Endothelial cell of umbilical vein (primary cell): Measurements from ENCODE around the gene C16orf78. TPM values are rescaled to one million over a fixed set of nuclear protein-coding genes. Genes with fewer than 3 reads are reported as not detected.

Experiments used
- BruUV-seq: library from RNA; stranded (reverse); fragments of 400-500 nt; replicated peaks from 2 replicates; lab custom pipeline; 2021; lab: Mats Ljungman, UMichigan
- CTCF ChIA-PET: fragments of 300-600, 350-600 bp; sonication (Branson Sonifier 250); formaldehyde crosslinking; loops from one replicate; lab custom pipeline; 2021; ENCODE audit warnings: antibody characterized with exemption, inconsistent platforms; lab: Charles Lee
- POLR2A ChIA-PET: fragments of 300-600, 350-600 bp; sonication (Branson Sonifier 250); formaldehyde crosslinking; loops from one replicate; lab custom pipeline; 2021; ENCODE audit warnings: antibody characterized with exemption, inconsistent platforms; lab: Charles Lee
- DNase-seq: peaks from one replicate; pipeline ENCODE4 v3.0.0-alpha.2; 2011; ENCODE audit warnings: low read depth, low spot score
- FAIRE-seq: peaks from 2 replicates; lab custom pipeline; 2011; peaks lifted over from hg19 to GRCh38; lab: Jason Lieb, UNC
- H2AFZ ChIP-seq: 2 replicates; pipeline ENCODE4 v1.6.0; 2012; ENCODE audit warnings: low read depth, low read length, control low read depth, inconsistent platforms
- H3K27ac ChIP-seq: 2 replicates; pipeline ENCODE4 v1.5.1; 2011; ENCODE audit warnings: low read depth, mild to moderate bottlenecking, control low read depth, low read length, moderate library complexity; ENCODE audit not compliant: insufficient read depth
- H3K27me3 ChIP-seq, 2 experiments: 2 replicates each; pipeline versions ENCODE4 v1.6.0 to v1.6.1; 2011; ENCODE audit warnings: low read length in 2 of 2, mixed read lengths in 1 of 2; ENCODE audit not compliant: control insufficient read depth in 2 of 2, insufficient read depth in 2 of 2
- H3K36me3 ChIP-seq, 2 experiments: 2 replicates in 1 of 2; 3 replicates in 1 of 2; pipeline ENCODE4 v1.5.1; 2011; ENCODE audit warnings: low read length in 2 of 2, mild to moderate bottlenecking in 1 of 2, moderate library complexity in 1 of 2; ENCODE audit not compliant: control insufficient read depth in 2 of 2, insufficient read depth in 2 of 2; ENCODE audit errors: extremely low read depth in 1 of 2
- H3K4me1 ChIP-seq: 3 replicates; pipeline ENCODE4 v1.5.1; 2011; ENCODE audit warnings: mild to moderate bottlenecking, low read length; ENCODE audit not compliant: control insufficient read depth, insufficient read depth; ENCODE audit errors: extremely low read depth
- H3K4me2 ChIP-seq: 2 replicates; pipeline ENCODE4 v1.6.1; 2011; ENCODE audit warnings: low read length, control low read depth, mixed read lengths; ENCODE audit not compliant: insufficient read depth
- H3K4me3 ChIP-seq, 3 experiments: fragments of 200-600 bp in 1 of 3; sonication (generic), shearing (Covaris generic) in 1 of 3; replicated peaks in 1 of 3; 2 replicates each; pipeline ENCODE4 v1.5.1; 2011 to 2016; ENCODE audit warnings: control low read depth in 3 of 3, low read length in 3 of 3, mild to moderate bottlenecking in 2 of 3, inconsistent platforms in 1 of 3, low read depth in 1 of 3, moderate library complexity in 1 of 3; ENCODE audit not compliant: insufficient read depth in 1 of 3
- H3K79me2 ChIP-seq: 2 replicates; pipeline ENCODE4 v1.6.0; 2012; ENCODE audit warnings: low read length, inconsistent platforms; ENCODE audit not compliant: control insufficient read depth, insufficient read depth
- H3K9ac ChIP-seq: replicated peaks from 2 replicates; pipeline ENCODE3; 2011; ENCODE audit warnings: low read length, control low read depth; ENCODE audit not compliant: insufficient read depth; ENCODE audit errors: extremely low read depth
- H3K9me1 ChIP-seq: replicated peaks from 3 replicates; pipeline ENCODE4 v1.6.0; 2011; ENCODE audit warnings: mild to moderate bottlenecking, low read length; ENCODE audit not compliant: control insufficient read depth, insufficient read depth; ENCODE audit errors: extremely low read depth
- H3K9me3 ChIP-seq: replicated peaks from 2 replicates; pipeline ENCODE4 v1.5.1; 2012; ENCODE audit warnings: low read length, inconsistent platforms; ENCODE audit not compliant: control insufficient read depth, insufficient read depth
- H4K20me1 ChIP-seq: replicated peaks from 2 replicates; pipeline ENCODE3; 2011; ENCODE audit warnings: mild to moderate bottlenecking, low read length; ENCODE audit not compliant: control insufficient read depth, insufficient read depth; ENCODE audit errors: extremely low read depth
- CTCF ChIP-seq, 2 donors: IDR thresholded peaks; 1 replicate in 1 of 2; 2 replicates in 1 of 2; pipeline ENCODE4 v1.5.1; 2011; ENCODE audit warnings: low read length in 2 of 2, mild to moderate bottlenecking in 2 of 2, moderate library complexity in 2 of 2, control low read depth in 1 of 2, inconsistent platforms in 1 of 2, low read depth in 1 of 2; ENCODE audit not compliant: insufficient read depth in 1 of 2; ENCODE audit errors: extremely low read depth in 1 of 2
- FOS ChIP-seq: IDR thresholded peaks from 2 replicates; pipeline ENCODE4 v1.6.1; 2011; ENCODE audit warnings: mild to moderate bottlenecking, low read length, moderate library complexity, borderline replicate concordance; ENCODE audit not compliant: insufficient read depth
- GATA2 ChIP-seq: IDR thresholded peaks from 2 replicates; pipeline ENCODE4 v1.7.0; 2011; ENCODE audit warnings: low read depth, mild to moderate bottlenecking, moderate library complexity, mixed read lengths, low read length; ENCODE audit not compliant: insufficient read length, insufficient read depth
- JUN ChIP-seq: IDR thresholded peaks from 2 replicates; pipeline ENCODE4 v1.6.1; 2011; ENCODE audit warnings: borderline replicate concordance, low read depth; ENCODE audit not compliant: insufficient read length, insufficient read depth
- MYC ChIP-seq: IDR thresholded peaks from one replicate; pipeline ENCODE4 v1.6.1; 2011; ENCODE audit warnings: mild to moderate bottlenecking, low read depth, low read length
- POLR2A ChIP-seq: IDR thresholded peaks from 2 replicates; pipeline ENCODE4 v1.6.1; 2012; ENCODE audit warnings: low read depth, mild to moderate bottlenecking, control low read depth, low read length
- dilution Hi-C: fragments of 300-500 bp; cut with MboI; formaldehyde crosslinking; loops from one replicate; pipeline ENCODE4 v1.15.0; 2019; ENCODE audit warnings: low sequenced_read_pairs; ENCODE audit not compliant: extremely low pct_ligation_motif_present
- intact Hi-C: fragments of 100-400 bp; cut with micrococcal nuclease; formaldehyde crosslinking; loops from one replicate; pipeline ENCODE4 v1.10.0; 2022
- polyA plus RNA-seq, 4 experiments: library from polyadenylated mRNA; depleted of rRNA in 3 of 4; stranded (reverse) in 3 of 4; unstranded in 1 of 4; fragments of >200 nt; gene quantifications; 2 replicates each; pipeline versions ENCODE4 v1.2.1 to v1.2.3, GENCODE V29; 2011 to 2012; ENCODE audit warnings: missing spikeins in 1 of 4
- total RNA-seq: library from RNA; stranded (reverse); gene quantifications from 2 replicates; pipeline ENCODE4 v1.2.3, GENCODE V29; 2021
- TF ChIP-seq, protein P1 (sequence below): IDR thresholded peaks from 2 replicates; pipeline ENCODE4 v1.6.1; 2011; ENCODE audit not compliant: insufficient read depth, insufficient read length

The C16orf78 gene
- total and polyA plus RNA-seq, 2 donors (not counting 3 experiments of a cell fraction or from before 2014, with no cell fraction given): not detected

DNA sequence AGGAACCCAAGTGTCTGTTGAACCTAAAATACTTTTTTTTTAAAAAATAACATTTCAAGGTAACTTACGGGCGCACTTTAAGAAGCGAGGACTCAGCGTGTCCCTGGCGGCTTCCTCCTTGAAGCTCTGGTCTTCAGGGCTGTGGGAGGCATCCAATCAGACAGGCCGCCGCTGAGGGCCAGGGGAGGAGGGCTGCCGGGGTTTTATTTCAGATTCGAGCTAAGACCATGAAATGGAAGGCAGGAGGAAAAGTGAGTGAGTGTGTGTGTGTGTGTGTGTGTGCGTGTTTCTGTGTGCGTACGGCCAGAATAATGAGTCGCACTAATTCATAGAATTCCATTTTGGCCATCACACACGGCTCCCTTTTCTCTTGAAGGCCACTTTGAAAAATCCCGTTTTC is 41.1 kb downstream of the C16orf78 start:
- no peak for TF ChIP-seq GATA2
- TF ChIP-seq, protein P1, sequence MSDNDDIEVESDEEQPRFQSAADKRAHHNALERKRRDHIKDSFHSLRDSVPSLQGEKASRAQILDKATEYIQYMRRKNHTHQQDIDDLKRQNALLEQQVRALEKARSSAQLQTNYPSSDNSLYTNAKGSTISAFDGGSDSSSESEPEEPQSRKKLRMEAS: no peak
- TF ChIP-seq FOS: no peak
- TF ChIP-seq POLR2A: no peak
- no peak for TF ChIP-seq MYC
- no peak for TF ChIP-seq JUN
- TF ChIP-seq CTCF (IDR thresholded peaks at IDR 0.05; ENCODE audit: extremely low read depth in 1 of 2, insufficient read depth in 1 of 2, low read depth in 1 of 2, low read length in 2 of 2): no peak
- no peak for FAIRE-seq
- POLR2A ChIA-PET: no interaction called here

More for the DNA sequence above, 41.1 kb downstream of the C16orf78 start:
- Histone ChIP-seq H3K4me3 (no peak overlapping the region), H3K79me2 (no peaks in the 10 kb centered on the region), H3K9ac (no peak overlapping the region), H3K27ac (no peak overlapping the region), H3K9me3 (no peaks in the 10 kb centered on the region), H2AFZ (no peak overlapping the region), H3K4me2 (no peak overlapping the region), H3K4me1 (no peaks in the 10 kb centered on the region), H4K20me1 (no peaks in the 10 kb centered on the region), H3K9me1 (no peaks in the 10 kb centered on the region), H3K36me3 (no peaks in the 10 kb centered on the region), H3K27me3 (no peaks in the 10 kb centered on the region)
- DNase-seq: no peak
- CTCF ChIA-PET: no interaction called here
- dilution Hi-C loops: no loop called here
- intact Hi-C loops: no loop called here
- BruUV-seq: no TSS peak
